Measurements from ENCODE around the gene OSCAR.
"Not testable (repeated sequence)": the region's sequence is repeated elsewhere in the genome, so short reads cannot be mapped to it uniquely, and the experiment has no call there.

The OSCAR gene

DNA sequence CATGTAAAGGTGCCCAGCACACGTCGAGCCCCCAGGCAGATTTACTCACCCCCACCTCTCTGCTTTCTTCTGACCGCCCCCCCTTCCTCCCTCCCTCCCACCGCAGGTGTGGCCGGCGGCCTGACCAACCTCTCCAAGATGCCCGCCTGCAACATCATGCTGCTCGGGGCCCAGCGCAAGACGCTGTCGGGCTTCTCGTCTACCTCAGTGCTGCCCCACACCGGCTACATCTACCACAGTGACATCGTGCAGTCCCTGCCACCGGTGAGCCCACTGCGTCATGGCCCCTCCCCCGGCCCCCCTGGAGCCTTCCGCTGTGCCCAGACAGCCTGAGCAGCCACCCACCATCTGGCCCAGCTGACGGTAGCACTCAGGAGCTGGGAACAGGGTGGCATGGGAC, 23.8 kb upstream of the OSCAR start:
- DNase-seq = no peak

DNA sequence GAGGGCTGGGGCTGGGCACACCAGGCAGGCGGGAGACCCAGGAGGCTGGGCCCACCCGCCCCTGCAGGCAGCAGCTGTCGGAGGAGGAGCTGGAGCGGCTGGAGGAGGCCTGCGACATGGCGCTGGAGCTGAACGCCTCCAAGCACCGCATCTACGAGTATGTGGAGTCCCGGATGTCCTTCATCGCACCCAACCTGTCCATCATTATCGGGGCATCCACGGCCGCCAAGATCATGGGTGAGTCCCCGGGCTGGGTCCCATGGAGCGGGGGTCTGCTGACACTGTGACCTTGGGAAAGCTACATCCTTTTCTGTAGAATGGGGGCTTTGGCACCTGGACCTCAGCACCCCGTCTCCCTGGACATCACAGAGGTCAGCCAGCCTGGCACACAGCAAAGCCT, 23.1 kb upstream of the OSCAR start:
- no peak for DNase-seq

DNA sequence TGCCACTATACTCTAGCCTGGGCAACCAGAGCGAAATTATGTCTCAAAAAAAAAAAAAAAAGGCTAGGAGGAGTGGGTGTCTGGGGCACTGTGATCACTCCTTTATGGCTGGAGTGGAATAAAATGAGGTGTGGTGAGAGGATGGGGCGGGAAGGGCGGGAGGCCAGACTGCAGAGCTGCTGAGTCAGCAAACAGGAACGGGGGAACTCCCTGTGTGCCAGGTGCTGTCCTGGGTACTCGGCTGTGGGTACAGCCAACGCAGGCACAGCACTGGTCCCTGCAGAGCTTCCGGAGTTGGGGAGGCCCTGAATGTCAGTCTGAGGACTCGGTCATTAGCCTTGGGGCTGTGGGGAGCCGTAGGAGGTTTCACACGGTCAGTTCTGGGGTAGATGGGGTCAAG, 20.7 kb upstream of the OSCAR start:
- no peak for DNase-seq

DNA sequence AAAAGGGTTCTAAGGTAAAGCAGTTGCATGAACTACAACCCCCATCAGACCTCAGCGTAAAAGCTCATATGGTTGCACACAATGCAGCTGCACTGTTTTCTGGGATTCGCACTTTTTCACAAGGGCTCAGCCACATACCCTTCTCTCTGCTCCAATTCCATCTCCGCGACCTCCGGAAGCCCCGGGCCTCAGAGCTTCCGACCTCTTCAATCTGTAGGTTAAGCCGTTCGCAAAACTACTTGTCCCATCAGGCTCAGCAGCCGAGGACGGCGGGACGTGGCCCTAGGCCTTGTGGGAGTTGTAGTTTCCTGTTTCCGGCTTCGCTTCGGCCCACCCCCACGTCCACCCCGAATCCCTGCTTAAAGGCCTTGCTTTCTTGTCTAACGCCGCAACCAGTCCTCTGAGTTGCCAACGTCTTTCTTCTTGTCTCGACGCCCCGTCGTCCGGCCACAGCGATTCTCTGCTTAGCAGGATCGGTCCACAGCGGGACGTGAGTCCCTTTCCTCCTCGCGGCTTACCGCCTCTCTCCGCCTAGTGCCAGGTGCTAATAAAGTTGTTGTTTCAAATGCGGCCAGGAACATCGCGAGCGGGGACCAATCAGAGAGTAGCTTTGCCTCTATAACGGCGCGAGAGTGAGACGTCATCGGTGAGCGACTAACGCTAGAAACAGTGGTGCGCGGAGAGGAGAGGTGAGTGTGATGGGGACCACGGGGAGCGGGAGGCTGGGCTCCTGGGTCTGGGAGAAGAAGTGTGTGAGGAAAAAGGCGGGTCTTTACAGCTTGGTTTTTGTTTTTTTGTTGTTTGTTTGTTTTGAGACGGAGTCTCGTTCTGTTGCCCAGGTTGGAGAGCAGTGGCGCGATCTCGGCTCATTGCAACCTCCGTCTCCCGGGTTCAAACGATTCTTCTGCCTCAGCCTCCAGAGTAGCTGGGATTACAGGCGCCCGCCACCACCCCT, 14.8 kb upstream of the OSCAR start, which contains the start of the genes PRPF31 and TFPT:
Gene PRPF31, plus strand, starts transcription at position 646 of the 955 bp plus-strand sequence. CDS start 2,525 bp downstream, outside the sequence.
Gene TFPT, minus strand, starts transcription at position 549 of the 955 bp plus-strand sequence. Its CDS starts 388 bp downstream, at position 161.
- DNase-seq = peak; percentile 97

DNA sequence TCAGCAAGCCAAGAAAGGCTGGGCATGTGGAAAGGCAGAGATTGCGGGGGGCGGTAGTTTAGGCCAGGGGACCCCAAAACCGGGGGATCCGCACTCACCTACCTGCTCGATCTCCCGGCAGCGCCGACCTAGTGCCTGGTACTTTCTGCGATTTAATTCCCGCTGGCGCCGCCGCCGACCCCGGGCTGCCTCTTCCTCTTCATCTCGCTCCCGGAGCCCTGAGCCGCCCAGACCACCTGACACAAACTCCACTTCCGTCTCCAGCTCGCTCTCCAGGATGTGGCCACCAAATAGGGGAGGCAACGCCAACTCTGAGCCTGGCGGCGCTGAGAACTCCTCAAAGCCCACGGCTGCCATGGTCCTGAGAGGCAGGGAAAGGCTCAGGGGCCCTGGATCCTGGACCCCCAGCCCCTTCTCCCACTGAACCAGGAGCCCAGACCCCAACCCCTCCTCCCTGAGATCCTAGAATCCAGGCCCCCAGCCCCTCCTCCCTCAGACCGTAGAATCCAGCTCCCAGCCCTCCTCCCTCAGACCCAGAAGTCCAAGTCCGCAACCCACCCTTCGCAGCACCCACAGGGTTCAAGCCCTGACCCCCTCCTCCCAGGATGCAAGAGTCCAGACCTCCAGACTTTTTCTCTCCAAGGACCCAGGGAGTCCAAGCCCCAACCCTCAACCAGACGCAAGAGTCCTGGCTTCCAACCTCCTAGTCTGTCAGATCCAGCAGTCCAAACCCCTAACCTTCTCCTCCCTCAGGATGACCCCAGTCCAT, 13.9 kb upstream of the OSCAR start:
- DNase-seq = no peak

DNA sequence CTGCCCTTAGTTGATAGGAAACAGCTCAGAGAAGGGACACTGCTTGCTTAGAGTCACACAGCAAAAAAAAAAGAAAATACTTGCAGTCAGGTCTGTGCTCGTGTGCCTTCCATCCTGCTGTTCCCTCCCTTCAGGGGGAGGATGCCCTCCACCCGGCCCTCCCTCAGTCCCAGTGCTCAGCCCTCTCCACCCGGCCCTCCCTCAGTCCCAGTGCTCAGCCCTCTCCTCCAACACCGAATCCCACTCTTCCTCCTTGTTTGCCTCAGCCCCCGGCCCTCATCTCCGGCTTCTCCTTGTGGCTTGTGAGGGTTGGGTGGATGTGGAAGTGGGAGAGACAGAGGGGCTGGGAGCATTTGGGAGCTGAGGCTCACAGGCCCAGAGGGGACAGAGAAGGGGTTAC, 9.0 kb upstream of the OSCAR start:
- DNase-seq = no peak

DNA sequence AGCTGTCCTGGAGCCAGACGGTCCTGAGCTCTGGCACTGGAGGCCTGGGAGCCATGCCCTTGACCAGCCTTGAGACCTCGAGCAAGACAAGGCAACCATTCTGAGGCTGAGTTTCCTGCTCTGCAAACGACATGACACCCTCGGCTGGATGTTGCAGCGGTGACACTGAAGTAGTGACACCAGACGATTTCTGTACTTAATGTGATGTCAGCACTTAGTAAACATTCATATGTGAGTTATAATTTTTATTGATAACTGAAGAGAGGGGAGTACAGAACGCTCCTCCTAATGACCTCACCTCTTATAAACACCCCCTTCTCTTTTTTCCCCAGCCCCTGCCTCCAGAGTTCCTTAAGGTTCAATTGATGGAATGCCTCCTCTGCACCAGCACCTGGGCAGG, 7.9 kb upstream of the OSCAR start:
- no peak for DNase-seq

DNA sequence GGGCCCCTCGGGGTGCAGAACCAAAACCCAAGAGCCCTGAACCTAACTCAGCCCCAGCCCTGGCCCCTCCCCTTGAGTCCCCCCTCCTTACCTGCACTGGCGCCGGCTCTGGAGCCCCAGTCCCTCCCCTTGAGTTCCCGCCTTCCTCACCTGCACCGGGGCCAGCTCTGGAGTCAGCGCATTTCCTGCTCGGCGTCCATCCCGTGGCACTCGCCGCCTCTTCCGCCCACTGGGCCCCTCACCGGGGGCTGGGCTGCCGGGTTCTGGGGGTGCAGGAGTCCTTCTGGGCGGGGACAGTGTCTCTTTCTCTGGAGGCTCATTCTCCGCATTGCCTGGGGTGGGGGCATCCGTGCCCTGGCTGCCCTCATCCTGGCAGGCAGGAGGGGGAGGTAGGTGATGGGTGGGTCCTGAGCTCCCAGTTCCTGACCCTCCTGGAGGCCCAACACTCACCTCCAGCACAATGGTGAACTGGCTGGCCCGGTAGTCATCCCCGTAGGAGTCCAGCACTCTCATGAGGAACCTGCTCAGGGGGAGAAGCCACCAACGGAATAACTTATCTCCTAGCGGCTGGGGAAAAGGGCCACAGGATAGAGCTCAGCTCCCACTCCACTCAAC, 7.4 kb upstream of the OSCAR start:
- no peak for DNase-seq

DNA sequence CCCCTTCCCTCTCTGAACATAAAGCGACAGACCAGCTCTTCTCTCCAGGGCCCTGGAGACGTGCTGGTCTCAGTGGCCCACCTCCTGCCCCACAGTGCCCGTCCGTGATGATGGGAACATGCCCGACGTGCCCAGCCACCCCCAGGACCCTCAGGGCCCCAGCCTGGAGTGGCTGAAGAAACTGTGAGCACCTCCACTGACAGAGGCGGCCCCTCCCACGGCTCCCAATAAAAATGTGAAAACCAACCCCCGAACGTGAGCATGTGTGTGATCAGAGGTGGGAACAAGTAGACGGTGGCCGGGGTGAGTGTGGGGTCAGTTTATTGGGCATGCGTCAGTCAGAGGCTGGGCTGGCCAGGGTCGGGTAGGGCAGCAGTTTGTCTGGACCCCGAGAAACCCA, 6.1 kb upstream of the OSCAR start:
- no peak for DNase-seq

DNA sequence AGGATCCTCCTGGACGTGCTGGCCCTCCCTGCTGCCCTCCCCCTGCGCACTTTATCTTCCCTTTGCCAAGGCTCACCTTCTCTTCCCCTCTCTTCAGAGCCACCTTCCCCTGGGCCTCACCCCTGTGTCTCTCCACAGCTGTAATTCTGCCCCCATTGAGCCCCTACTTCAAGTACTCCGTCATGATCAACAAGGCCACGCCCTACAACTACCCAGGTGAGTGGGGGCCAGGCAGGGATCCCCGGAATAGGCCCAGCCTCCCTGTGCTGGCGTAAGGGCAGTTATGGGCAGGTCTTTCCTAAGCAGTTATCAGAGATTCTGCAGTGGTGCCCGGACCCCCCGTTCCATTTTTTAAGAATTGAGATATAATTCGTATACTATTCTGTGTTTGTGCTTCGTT, 5.2 kb upstream of the OSCAR start:
- no peak for DNase-seq

DNA sequence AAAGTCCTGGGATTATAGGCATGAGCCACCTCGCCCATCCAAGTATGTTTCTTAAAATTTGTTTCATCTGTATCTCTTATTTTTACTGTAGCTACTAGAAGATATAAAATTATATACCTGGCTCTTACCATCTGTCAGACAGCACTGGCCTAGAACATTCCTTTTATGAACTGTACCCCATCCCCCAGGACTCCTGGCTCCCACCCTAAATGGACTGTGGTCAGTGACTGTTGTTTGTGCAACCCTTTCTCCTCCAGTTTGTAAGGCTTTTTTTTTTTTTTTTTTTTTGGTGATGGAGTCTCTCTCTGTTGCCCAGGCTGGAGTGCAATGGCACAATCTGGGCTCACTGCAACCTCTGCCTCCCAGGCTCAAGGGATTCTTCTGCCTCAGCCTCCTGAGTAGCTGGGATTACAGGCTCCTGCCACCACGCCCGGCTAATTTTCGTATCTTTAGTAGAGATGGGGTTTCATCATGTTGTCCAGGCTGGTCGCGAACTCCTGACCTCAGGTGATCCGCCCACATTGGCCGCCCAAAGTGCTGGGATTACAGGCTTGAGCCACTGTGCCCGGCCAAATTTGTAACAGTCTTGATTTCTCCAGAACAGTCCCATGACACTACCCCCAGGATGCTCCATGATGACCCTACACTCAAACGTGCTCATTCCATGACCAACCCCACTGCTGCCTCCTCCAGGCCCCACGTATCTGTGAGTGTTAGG, 4.6 kb upstream of the OSCAR start:
- DNase-seq = no peak

DNA sequence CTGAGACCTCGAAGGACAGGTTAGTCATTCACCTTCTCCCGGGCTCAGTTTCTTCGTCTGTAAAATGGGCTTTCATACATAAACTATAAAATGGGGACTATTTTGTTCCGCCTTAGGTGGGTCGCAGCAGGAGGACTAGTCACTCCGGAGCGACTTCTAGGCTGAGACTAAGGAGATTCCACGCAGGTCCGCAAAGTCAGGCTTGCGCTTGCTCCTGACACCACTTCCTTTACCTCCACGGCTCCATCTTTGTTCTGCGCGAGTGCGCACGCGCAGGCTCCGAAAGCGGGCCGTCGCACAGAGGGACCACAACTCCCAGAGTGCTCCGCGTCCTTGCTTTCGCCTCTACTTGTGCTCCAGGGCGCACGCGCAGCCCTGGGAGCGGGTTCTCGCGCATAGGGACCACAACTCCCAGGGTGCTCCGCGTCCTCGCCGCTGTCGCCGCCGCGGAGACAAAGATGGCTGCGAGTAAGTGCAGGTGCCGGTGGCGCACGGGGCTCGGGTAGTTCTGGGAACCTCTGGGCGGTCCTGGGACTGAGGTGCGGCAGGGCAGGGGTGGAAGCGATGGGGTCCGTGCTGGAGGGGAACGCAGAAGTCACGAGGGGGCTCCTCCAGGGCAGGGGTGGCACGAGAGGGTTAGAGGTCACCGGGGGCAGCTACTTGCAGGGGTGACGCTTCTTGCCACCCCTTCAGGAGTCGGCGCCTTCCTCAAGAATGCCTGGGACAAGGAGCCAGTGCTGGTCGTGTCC, 2.0 kb upstream of the OSCAR start, which contains the start of gene NDUFA3:
Gene NDUFA3, plus strand, starts transcription at position 435 of the 749 bp plus-strand sequence. Its CDS starts 24 bp downstream, at position 459.
- peak; percentile 94 for DNase-seq

DNA sequence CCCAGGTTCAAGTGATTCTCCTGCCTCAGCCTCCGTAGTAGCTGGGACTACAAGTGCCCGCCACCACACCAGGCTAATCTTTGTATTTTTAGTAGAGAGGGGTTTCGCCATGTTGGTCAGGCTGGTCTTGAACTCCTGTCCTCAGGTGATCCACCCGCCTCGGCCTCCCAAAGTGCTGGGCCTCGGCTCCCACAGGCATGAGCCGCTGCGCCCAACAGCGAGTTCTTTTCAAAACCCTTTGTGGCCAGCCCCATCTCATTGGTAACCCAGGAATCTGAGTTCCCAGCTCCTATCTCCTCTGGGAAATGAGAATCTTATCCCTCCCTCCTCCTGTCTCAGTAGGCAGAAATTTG, 724 bp downstream of the OSCAR start:
- DNase-seq = not testable (repeated sequence)

DNA sequence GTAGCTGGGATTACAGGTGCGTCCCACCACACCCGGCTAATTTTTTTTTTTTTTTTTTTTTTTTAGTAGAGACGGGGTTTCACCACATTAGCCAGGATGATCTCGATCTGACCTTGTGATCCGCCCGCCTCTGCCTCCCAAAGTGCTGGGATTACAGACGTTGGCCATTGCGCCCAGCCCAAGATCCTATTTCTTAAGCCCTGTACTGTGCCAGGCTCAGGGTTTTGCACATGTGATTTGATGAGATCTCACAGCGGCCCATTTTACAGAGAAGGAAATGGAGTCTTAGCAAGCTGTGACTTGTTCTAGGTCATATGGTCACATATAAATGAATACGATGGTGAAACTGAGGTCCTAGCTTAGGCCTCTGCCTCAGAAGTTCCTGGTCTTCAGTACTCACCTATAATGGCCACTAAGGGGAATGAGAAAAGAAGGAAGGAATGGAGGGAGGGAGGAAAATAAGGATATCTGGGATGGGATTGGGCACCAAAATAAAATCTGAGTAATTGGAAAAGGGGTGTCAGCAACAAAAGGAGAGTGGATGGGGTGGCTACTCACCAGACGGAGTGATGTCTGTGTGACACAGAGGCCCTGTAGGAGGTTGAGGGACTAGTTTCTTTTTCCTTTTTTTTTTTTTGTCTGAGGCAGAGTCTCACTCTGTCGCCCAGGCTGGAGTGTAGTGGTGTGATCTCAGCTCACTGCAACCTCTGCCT, 1.3 kb downstream of the OSCAR start:
- DNase-seq = no peak

DNA sequence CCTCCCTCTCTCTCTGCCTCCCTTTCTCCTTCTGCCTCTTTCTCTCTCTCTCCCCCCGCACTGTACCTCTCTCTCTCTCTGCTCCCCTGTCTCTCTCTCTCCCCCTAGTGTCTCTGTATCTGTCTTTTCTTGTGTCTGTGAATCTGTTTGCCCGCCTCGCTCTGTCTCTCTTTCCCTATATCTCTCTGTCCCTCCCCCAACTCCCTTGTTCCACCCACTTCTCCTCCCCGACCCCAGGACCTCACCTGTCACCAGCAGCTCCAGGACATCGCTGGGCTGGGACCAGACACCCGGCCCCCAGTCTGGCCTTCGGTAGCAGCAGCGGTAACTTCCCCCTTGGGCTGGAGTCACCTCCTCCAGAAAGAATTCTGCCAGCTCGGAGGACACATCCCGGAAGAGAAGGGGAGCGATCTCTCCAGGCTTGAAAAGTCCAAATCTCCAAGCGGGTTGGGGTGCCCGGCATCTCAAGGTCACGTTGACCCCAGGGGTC, 3.9 kb downstream of the OSCAR start:
- DNase-seq = no peak

DNA sequence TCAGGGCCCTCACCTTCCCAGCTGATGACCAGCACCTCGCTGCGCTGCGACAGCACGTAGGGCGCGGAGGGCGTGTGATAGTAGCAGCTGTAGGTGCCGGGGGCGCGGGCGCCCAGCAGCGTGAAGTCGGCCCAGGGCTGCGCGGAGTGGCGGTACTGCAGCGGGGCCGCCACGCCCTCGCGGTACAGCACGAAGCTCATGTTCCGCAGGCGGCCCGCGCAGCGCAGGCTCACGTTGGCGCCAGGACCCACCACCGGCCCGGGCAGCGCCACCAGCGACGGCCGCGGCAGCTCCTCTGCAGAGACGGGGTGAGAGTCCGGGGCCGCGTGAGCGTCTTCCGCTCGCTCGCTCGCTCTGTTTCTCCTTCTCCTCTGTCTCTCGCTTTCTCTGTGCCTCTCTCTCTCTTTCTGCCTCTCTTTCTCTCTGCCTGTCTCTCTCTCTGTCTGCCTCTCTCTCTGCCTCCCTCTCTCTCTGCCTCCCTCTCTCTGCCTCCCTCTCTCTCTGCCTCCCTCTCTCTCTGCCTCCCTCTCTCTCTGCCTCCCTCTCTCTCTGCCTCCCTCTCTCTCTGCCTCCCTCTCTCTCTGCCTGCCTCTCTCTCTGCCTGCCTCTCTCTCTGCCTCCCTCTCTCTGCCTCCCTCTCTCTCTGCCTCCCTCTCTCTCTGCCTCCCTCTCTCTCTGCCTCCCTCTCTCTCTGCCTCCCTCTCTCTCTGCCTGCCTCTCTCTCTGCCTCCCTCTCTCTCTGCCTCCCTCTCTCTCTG, 4.6 kb downstream of the OSCAR start:
- DNase-seq = not testable (repeated sequence)

DNA sequence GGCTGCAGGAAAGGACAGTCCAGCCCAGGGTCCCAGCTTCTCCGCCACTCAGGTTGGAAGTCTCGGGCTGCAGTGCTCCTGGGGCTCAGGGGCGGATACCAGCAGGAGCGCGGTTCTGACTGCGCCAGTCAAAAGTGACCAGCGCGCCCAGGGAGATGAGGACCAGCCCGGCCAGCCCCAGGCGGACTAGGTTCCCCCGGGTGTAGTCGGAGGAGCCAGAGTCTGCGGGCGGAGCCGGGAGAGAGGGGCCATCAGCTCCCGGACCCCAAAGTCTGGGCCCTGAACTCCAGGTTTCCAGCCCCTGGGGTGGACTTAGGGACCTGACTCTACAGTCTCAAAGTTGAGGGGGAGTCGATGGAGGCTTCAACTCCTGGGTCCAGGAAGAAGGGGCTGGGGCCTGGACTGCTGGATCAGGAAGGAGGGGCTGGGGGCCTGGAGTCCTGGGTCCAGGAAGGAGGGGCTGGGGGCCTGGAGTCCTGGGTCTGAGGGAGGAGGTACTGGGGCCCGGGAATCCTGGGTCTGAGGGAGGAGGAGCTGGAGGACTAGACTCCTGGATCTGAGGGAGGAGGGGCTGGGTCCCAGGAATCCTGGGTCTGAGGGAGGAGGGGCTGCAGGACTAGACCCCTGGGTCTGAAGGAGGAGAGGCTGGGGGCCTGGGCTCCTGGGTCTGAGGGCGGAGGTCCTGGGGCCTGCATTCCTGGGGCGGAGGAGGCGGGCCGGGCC, 5.3 kb downstream of the OSCAR start:
- no peak for DNase-seq

DNA sequence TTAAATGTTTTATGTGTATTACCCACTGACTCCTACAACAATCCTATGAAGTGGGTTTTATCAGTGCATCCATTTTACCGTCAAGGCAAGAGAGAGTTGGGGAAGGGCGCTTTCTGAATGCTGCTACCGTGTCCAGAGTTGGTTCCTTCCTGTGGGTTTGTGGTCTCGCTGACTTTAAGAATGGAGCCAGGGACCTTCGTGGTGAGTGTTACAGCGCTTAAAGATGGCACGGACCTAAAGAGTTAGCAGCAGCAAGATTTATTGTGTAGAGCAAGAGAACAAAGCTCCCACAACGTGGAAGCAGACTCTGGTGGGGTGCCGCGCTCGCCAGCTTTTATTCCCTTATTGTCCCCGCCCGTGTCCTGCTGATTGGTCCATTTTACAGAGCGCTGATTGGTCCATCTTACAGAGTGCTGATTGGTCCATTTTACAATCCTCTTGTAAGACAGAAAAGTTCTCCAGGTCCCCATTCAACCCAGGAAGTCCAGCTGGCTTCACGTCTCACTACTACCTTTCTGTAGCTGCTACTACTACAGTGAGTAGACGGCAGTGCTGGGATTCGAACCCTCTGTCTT, 6.1 kb downstream of the OSCAR start:
- no peak for DNase-seq

DNA sequence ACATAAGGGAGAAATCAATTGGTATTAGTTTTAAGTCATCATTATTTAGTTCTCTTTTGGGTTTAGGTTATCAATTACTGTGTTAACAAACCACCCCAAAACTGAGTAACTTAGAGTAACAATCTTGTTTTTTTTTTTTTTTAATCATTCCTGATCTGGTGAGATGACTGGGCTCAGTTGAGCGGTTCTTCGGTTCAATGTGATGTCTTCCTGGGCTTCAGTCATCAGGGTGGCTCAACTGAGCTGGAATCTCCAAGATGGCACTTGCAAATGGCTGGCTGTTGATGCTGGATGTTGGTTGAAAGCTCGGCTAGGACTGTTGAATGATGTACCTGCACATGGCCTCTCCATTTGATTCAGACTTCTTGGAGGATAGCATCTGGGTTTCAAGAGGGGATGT, 16.2 kb downstream of the OSCAR start:
- DNase-seq = no peak
